Fibroblast of peridontal ligament (primary cell): ENCODE measurements around the gene BPIFB4.
A peak's percentile ranks its signal among the peaks of the same experiment; 100 is the strongest.
"Not testable (repeated sequence)": the region's sequence is repeated elsewhere in the genome, so short reads cannot be mapped to it uniquely, and the experiment has no call there.

Experiments
- DNase-seq: peaks from one replicate; pipeline ENCODE4 v3.0.0-alpha.2; 2010; ENCODE audit errors: extremely low read depth

The BPIFB4 gene

DNA sequence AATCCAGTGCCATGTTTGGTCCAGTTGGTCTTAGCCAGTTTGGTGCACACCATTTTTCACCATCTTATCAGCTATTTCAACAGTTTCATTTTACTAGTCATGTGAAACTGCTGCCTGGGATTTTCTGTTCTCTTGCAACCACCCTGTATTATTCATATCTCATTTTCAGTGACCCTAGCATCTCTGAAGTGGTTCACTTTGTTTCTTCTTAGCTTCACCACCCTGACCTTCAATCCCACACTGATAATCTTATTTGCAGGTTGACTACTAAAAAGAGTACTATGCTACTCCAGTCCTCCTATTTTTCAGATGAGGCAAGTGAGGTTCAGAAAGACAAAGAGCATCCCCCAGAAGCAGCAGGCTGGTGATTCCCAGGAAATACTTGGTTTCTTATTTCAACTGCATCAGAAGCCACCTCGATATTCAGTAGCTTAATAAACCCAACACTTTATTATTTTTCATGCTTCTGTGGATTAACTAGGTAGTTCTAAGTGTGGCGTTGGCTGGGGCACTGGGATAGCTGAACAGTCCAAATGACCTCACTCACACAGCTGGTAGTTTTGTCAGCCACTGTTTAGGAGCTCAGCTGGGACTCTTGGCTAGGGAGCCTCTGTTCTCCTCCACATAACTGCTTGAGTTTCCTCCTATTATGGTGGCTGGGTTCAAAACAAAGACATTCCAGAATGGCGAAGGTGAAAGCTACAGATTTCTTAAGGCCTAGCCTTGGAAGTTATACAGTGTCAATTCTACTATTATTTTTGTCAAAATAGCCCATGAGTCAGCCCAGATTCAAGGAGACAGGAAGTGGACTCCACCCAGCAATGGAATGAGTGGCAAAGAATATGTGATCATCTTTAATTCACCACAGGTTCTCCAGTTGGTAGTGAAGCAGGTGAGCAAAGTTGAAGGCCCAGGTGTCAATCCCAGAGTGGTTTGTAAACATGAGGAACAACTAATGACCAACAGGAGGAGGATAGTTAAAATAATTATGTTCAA is 40.6 kb downstream of the BPIFB4 start:
- no peak for DNase-seq

DNA sequence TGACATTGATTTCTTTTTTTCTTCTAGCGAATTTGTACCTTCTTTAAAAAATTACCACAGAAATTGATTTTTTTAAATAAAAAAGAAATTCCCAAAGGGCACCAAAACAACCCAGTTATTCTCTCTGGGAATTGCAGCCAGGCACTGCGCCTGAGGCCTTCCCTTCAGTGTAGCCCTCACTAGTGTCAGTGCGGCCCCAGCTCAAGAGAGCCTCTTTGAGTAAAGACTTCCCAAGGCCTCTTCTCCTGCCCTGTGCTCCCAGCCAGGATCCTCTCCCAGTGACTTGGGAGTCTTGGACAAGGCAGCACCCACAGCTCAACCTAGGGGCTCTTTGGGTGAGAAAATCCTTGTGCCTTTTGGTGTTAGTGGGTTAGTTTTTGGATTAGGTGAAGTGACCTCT is 41.5 kb downstream of the BPIFB4 start:
- no peak for DNase-seq

GRCh38 chr20:33122297-33122696 is 42.9 kb downstream of the BPIFB4 start:
- DNase-seq: not testable (repeated sequence)

DNA sequence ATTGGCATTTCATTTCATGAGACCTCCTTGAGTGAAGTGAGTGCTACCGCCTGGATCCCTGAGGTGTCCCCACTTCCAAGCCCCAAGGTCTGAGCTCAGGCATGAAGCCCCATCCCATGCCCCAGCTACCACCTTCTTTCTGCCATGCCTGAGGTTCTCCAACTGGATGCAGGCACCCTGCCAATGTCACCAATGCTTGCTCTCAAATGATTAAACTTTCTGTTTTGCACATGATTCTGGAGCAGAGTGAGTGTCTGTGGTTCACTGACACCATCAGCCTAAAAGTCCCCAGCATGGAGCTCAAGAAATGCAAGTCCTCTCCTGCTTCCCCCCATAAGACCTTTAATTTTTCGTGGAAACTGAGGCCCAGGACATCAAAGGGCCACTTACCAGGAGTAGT is 44.8 kb downstream of the BPIFB4 start:
- DNase-seq: no peak

GRCh38 chr20:33124994-33125393 is 45.6 kb downstream of the BPIFB4 start:
- no peak for DNase-seq

GRCh38 chr20:33125983-33126382 is 46.5 kb downstream of the BPIFB4 start:
- DNase-seq: no peak

DNA sequence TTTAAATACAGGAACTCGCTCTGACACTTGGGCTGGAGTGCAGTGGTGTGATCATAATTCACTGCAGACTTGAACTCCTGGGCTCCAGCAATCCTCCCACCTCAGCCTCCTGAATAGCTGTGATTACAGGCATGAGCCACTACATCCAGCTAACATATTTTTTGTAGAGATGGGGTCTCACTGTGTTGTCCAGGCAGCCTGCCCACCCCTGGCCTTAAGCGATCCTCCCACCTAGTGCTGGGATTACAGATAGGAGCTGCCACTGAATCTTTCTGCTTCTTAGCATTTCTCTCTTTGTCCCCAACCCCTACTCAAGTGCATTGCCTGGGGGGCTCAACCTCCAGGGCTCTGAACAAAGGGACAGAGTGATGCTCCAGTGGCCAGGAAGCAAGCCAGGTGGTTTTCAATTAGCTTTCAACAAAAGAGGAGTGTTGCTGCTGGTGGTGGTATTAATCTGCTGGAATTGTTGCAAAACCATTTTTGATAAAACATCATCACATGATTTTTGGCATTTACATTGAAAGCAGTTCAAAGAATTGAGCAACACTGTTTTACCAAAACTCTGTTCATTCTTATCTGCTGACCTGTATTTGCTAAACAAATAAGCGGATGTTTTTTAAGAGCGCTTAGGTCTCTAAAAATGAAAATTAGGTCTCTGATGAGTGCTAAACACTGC is 48.1 kb downstream of the BPIFB4 start:
- no peak for DNase-seq

DNA sequence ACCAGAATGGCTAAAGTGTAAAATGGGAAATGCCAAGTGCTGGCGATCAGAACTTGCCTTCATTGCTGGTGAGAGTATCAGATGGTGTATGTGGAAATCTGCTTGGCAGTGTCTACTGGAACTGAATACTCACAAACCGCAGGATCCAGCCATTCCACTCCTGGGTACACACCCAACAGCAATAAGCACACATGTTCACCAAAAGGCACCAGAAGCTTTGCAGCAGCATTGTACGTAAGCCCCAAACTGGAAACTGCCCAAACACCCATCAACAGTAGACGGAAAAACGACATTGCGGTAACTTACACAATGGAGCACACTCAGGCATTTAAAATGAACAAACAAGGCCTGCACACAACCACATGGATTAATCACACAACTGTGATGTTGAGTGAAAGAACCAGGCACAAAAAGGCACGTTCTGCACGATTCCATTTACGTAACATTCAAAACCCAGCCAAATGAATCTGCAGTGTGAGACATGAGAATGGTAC is 51.2 kb downstream of the BPIFB4 start:
- peak; percentile 38 for DNase-seq

GRCh38 chr20:33131949-33132473 is 52.6 kb downstream of the BPIFB4 start:
- no peak for DNase-seq

DNA sequence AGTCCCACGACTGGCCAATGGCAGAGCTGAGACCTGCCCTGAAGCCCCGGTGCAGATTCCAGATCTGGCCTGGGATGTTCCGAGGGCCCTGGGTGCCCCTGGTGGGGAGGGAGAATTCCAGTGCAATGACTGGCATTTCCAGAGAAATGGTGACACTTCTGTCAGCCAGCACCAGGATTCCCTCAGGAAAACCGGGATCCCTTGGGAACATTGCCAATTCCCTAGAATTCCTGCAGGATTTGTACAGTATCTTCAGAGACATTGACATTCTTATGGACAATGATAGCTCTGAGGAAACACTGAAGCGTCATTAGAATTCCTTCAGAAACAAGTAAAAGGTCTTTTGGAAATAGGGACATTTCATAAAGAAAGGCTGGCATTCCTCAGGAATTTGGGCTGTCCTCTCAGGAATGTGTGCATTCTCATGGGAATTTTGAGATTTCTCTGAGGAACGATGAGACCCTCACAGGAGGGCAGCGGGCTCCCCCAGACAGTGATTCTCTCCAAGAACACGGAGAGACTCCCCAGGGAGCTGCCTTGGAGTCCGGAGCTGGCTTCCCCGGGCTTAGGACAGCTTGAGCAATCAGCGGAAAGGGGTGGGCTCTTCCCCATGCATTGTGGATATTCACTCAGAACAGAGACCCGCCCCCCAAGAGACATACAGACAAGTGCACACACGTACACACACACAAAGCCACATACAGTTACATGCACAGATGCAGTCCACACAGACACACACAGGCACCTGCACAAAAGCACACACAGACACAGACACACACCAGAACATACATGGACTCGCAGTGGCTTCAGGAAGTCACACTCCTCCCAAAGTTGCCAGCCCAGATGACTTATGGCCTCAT is 53.3 kb downstream of the BPIFB4 start:
- no peak for DNase-seq

DNA sequence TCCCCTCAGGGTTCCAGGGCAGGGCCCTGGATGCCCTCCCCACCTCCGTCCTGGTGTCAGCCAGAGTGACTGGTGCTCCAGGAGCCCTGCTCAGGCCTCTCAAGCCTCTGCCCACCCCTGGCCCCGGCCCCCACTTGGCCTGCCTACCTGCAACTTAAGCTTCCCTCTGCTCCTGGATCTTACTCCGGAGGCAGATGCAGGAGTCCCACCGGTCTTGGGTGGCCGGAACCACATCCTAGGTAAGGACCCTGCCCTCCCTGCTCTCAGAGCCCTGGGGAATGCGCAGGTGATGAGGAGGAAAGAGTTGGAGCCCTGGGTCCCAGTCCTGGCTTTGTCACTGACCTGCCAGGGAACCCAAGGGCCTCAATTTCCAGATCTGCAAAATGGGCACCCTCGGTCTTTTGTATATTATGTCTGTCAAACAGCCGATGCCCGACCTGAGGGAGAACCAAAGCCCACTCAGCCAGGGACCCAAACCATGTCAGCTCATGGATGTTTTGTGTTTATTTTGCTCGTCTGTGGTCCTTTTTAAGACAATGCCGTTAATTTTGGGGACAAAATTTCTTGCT is 54.0 kb downstream of the BPIFB4 start:
- no peak for DNase-seq

GRCh38 chr20:33137195-33137594 is 57.8 kb downstream of the BPIFB4 start:
- no peak for DNase-seq

- DNase-seq: no peak
Observed at GRCh38 chr20:33139467-33139866, 60.0 kb downstream of the BPIFB4 start.

- no peak for DNase-seq
Observed at GRCh38 chr20:33145521-33145920, 66.1 kb downstream of the BPIFB4 start.

GRCh38 chr20:33147299-33147698 is 67.9 kb downstream of the BPIFB4 start:
- no peak for DNase-seq

DNA sequence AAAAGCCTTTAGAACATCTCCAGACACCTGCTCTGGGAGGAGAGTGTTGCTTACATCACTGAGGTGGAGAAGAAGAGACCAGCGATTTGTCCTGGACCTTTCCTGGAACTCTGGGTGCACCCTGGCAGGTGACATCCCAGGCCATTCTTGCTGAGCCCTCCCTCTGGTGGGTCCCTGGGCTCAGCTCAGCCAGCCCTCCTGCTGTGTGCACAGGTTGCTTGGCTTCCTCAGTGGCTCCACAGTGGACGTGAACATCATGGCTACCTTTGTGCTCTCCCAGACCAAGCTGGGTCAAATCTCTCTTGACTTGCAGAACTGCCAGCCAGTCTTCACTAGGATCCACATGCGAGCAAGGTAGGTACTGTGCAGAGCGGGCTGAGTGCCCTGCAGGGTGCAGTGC is 68.6 kb downstream of the BPIFB4 start:
- DNase-seq: no peak

DNA sequence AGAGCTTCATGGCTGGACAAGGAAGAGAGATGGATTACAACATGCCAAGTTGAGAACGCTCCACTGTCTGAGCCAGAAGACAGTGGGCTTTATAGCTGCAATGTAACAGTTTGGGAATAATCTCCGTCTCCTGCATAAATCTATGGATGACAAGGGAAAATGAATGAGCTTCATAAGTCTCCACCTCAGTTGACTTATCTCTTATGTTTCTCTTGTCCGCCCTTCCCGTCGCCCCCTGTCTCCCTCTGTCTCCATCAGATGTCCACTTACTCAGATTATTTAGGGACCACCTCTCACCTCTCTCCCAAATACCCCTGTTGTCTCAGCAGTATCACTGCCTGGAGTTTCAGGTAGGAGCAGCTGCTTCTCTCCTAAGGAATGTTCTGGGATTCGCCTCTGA is 74.8 kb downstream of the BPIFB4 start:
- DNase-seq: no peak

DNA sequence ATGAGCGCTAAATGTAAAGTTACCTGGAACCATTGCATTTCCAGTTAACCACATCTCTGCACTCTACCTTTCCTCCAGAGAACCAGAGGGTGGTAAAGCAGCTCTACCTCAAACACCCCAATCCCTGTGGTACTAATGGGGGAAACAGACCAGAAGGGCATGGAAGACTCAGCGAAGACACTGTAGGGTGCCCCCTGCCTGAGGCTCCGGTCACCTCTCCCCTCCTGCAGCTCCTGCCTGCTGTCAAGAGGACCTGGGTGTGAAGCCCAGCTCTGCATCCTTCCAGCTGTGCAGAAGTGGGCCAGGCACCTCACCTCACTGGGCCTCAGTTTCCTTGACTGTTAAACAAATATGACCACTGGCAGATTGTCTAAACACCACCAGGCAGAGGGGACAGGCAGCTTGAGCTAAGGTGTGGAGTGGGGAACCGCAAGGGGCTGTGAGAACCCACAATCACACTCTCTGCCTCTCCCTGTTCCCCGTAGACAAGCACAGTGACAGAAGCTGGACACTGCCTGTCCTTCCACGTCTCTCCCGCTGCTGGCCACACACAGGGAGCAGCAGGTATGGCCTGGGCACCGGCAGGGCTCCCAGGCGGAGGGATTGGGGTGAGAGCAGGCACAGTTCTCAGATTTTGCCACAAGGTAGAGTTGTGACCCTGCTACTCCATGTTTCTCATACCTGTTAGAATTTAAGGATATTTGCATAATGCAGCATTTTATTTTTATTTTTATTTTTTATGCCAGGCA is 79.4 kb downstream of the BPIFB4 start:
- DNase-seq: no peak

GRCh38 chr20:33159713-33160112 is 80.3 kb downstream of the BPIFB4 start:
- no peak for DNase-seq

- DNase-seq: no peak
Observed at GRCh38 chr20:33160681-33161080, 81.2 kb downstream of the BPIFB4 start.
